ENCODE data around the gene MGRN1.

GRCh38 chr16:4615384-4616046, 9.1 kb upstream of the MGRN1 start:
- no peak for TF ChIP-seq SUZ12 (IDR thresholded peaks at IDR 0.05; ENCODE audit: extremely low read depth, insufficient read depth, insufficient read length)
- TF ChIP-seq YY1 (IDR thresholded peaks at IDR 0.05; ENCODE audit: insufficient read depth, insufficient read length), result no peak

Data from NT2/D1 (cell line).